Fibroblast of villous mesenchyme (primary cell): Measurements from ENCODE around the gene CTR9. TPM values are rescaled to one million over a fixed set of nuclear protein-coding genes. Genes with fewer than 3 reads are reported as not detected.

Experiments used
- DNase-seq: peaks from one replicate; pipeline ENCODE4 v3.0.0-alpha.2; 2010; ENCODE audit warnings: low read depth
- H3K4me3 ChIP-seq: 2 replicates; pipeline ENCODE4 v1.5.1; 2011; ENCODE audit warnings: low read depth, mild to moderate bottlenecking, low read length
- CTCF ChIP-seq: IDR thresholded peaks from 2 replicates; pipeline ENCODE4 v1.5.1; 2012; ENCODE audit warnings: low read depth, mild to moderate bottlenecking, low read length; ENCODE audit not compliant: insufficient read depth
- total RNA-seq: library from RNA; depleted of rRNA; stranded (reverse); fragments of >200 nt; gene quantifications from 2 replicates; pipeline ENCODE4 v1.2.3, GENCODE V29; 2012

Gene CTR9
- total RNA-seq, 1 donor, result 36.7 TPM

- no peak for TF ChIP-seq CTCF
- DNase-seq, result peak; percentile 91
- H3K4me3 ChIP-seq, result no peak overlapping the region
These were observed 8.4 kb upstream of the CTR9 start for GRCh38 chr11:10742460-10743208.

GRCh38 chr11:10743354-10744000, 7.6 kb upstream of the CTR9 start:
- DNase-seq, result peak; percentile 18
- no peak overlapping the region for H3K4me3 ChIP-seq
- TF ChIP-seq CTCF, result no peak

GRCh38 chr11:10744206-10744605, 6.8 kb upstream of the CTR9 start:
- DNase-seq, result no peak
- H3K4me3 ChIP-seq, result no peak overlapping the region
- no peak for TF ChIP-seq CTCF

- DNase-seq, result no peak
- no peak overlapping the region for H3K4me3 ChIP-seq
- TF ChIP-seq CTCF, result no peak
These were observed 4.2 kb upstream of the CTR9 start for GRCh38 chr11:10746871-10747270.

- no peak overlapping the region for H3K4me3 ChIP-seq
- no peak for DNase-seq
- no peak for TF ChIP-seq CTCF
These were observed 3.3 kb upstream of the CTR9 start for GRCh38 chr11:10747733-10748132.

- no peak overlapping the region for H3K4me3 ChIP-seq
- no peak for TF ChIP-seq CTCF
- DNase-seq, result no peak
These were observed 1.6 kb upstream of the CTR9 start for GRCh38 chr11:10749476-10749875.

- DNase-seq, result no peak
- no peak for TF ChIP-seq CTCF
- peak overlapping the region; percentile 96 for H3K4me3 ChIP-seq
These were observed 515 bp downstream of the CTR9 start for GRCh38 chr11:10751581-10751940.
